T follicular helper cell (primary cell): ENCODE results near the gene DYDC2.
"Not testable (repeated sequence)": the region's sequence is repeated elsewhere in the genome, so short reads cannot be mapped to it uniquely, and the experiment has no call there.

Source experiments
- DNase-seq: peaks from one replicate; pipeline ENCODE4 v3.0.0-alpha.2; 2020; ENCODE audit warnings: low read depth

The DYDC2 gene

DNA sequence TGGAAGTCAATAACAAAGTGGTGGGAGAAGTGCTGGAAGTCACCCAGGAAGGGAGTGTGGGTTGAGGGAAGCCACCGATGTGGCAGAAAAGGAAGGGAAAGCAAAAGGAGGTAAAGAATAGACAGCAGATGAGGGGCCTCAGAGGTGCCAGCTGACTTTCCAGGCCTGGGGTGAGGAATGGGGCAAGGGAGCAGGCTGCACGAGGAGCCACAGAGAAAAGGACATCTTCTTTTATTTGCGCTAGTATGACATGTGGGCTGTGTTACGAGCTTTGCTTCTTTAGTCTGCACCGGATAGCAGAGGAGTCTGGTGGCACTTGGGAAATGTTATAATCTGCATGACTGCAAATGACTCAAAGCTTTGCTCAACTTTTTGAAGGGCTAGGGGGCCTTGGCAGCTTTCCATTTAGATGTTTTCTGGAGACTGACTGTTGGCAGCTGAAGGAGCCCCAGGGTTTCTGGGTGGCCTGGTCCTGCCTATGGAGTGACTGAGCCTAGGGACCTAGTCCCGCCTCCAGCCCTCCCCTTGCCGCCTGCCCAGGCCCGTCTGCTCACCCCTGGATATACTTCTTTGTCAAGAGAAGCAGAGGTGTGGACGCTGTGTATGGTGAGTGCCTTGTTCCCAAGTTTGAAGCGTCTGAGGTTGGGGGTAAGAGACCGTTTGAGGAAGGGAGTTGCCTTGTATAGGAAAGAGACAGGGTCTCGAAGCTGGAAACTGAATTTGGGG lies 56.9 kb downstream of the DYDC2 start:
- DNase-seq = no peak

DNA sequence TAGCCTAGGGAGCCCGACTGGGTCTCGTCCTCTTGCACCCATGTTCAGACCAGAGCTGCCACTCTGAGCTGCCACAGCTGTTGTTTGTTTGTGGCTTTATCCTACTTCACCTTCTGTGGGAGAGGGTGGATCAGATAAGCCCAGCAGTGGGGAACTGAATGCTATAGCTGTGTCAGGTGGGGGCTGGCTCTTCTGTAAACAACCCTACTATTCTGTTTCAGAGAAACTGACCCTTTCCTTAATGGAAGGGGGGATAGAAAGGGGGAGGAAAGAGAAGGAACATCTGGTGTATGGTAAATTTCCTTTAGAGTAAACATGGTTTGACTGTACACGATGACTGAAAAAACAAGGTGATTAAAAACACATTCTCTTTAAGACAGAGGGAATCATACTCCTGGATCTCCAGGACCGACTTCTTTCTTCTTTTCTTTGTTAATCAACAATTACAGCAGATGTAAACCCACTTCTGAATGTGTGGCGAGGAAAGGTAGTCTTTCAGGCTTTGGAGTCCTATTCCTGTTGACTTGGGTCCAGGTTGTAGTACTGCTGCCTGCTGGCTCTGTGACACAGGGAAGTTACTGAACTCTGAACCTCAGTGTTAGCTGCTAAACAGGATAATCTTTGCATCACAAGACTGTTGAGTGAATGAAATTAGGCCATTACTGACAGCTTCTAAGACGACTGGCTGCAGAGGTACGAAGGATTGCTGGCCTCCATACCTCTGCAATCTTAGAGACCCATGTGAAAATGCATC lies 57.7 kb downstream of the DYDC2 start:
- DNase-seq = no peak

DNA sequence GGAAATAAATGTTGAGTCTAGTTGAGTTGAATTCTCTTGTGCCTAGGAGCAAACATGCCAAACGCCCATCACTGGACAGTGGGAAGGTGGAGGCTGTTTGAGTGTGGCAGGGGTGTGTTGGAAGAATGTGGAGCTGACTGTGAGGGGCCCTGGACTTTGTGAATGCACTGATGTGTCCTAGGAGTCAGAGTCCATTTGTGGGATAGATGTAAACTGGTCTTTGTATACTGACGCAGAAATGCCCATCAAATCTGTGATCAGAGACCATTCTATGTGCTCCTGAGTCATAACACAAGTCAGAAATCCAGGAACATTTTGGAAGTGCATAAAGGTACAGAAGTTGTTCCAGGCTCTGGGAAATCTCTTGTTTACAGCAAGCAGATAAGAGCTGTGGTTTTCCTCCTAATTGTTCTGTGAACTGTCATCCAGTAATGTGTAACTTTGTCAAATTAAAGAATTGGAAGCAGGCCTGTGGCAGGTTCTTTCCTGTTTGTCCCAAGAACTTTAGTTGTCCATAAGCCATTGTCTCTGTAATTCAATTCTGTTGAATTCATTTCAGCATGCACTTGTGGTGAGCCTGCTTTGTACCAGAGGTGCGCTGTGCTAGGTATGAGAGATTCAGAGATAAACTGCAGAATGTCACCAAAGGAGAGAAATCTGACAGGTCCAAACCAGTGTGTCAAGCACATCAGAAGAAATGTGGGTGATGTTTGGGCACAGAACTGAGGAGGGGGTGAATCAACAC lies 59.3 kb downstream of the DYDC2 start:
- no peak for DNase-seq

DNA sequence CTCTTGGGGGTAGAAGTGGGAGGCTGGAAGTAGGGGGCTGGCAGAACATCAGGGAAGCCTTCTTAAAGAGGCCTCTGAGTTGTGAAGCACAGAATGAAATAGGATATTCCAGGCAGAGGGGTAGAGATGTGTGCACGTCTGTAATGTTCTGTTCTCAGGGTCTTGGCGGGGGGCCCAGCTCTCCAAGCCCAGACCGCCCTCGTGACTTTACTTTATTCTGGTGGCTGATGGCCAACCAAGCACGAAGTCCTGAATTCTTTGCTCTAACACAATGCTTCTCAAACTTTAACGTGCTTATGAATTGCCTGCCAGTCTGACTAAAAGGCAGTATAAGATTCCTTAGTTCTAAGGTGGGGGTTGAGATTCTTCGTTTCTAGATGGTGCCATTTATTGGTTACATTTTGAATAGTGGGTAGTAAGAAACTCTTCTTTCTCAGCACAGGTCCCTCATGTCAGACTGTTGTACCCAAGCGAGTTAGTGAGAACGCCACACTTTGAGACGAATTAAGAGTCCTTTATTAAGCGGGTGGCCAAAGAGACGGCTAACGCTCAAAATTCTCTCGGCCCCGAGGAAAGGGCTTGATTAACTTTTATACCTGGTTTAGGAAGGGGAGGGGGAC lies 60.0 kb downstream of the DYDC2 start:
- DNase-seq = no peak

DNA sequence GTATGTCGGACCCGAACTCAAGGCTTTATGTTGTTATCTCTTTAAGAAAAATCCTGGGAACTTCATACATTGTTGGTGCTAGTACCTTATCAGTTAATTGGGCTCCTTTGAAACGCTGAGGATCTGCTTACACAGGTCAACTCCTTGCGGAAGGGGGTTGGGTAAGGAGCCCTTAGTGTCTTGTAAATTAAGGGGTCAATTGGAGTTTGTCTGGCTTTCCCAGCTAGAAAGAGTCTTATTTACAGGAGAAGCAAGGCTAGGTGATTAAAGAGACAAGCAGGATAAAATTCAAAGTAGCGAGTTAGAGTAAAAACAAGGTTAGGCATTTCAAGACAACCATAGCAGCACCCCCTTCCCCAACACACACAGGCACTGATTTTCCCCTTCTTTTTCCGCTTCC lies 60.7 kb downstream of the DYDC2 start:
- DNase-seq = not testable (repeated sequence)
